H1 (cell line): ENCODE measurements around the gene HADHB. TPM values are rescaled to one million over a fixed set of nuclear protein-coding genes. Genes with fewer than 3 reads are reported as not detected.

ENCODE experiments used
- CTCF ChIA-PET: fragments of 300-600 bp; sonication (Branson Sonifier 250); formaldehyde crosslinking; loops from one replicate; lab custom pipeline; 2021; ENCODE audit not compliant: partially characterized antibody; lab: Charles Lee
- POLR2A ChIA-PET: fragments of 300-600 bp; sonication (Branson Sonifier 250); formaldehyde crosslinking; loops from one replicate; lab custom pipeline; 2021; ENCODE audit warnings: inconsistent platforms; ENCODE audit not compliant: partially characterized antibody; lab: Charles Lee
- DNase-seq, 2 experiments: peaks; one replicate each; pipeline versions ENCODE4 v3.0.0 to v3.0.0-alpha.2; 2010 to 2022; ENCODE audit warnings: low spot score in 2 of 2, low read depth in 1 of 2, mixed read lengths in 1 of 2
- FAIRE-seq: peaks from 2 replicates; lab custom pipeline; 2011; peaks lifted over from hg19 to GRCh38; lab: Jason Lieb, UNC
- H2AFZ ChIP-seq: 2 replicates; pipeline ENCODE4 v1.8.1; 2012; ENCODE audit warnings: low read length, inconsistent platforms
- H2AK5ac ChIP-seq: 2 replicates; pipeline ENCODE4 v1.6.1; 2013; ENCODE audit warnings: low read depth, low read length
- H2BK120ac ChIP-seq: replicated peaks from 2 replicates; pipeline ENCODE3; 2013; ENCODE audit warnings: low read depth, low read length, inconsistent platforms
- H2BK12ac ChIP-seq: 2 replicates; pipeline ENCODE4 v1.6.1; 2013; ENCODE audit warnings: low read depth, low read length
- H2BK15ac ChIP-seq: 2 replicates; pipeline ENCODE4 v1.6.1; 2013; ENCODE audit warnings: low read length
- H2BK20ac ChIP-seq: 2 replicates; pipeline ENCODE4 v1.6.1; 2013; ENCODE audit warnings: low read length
- H2BK5ac ChIP-seq: 2 replicates; pipeline ENCODE4 v1.6.1; 2013; ENCODE audit warnings: low read depth, low read length
- H3K14ac ChIP-seq: 2 replicates; pipeline ENCODE4 v1.6.1; 2013; ENCODE audit warnings: inconsistent platforms; ENCODE audit not compliant: insufficient read length
- H3K18ac ChIP-seq: 2 replicates; pipeline ENCODE4 v1.6.1; 2013; ENCODE audit warnings: low read length; ENCODE audit errors: extremely low read depth
- H3K23ac ChIP-seq: 2 replicates; pipeline ENCODE4 v1.6.1; 2013; ENCODE audit warnings: inconsistent platforms; ENCODE audit not compliant: insufficient read length
- H3K23me2 ChIP-seq: 2 replicates; pipeline ENCODE4 v1.6.1; 2013; ENCODE audit warnings: low read depth, low read length
- H3K27ac ChIP-seq: 2 replicates; pipeline ENCODE4 v1.6.1; 2011; ENCODE audit warnings: low read depth, low read length, inconsistent platforms
- H3K27me3 ChIP-seq, 4 experiments: replicated peaks in 1 of 4; 1 replicate in 1 of 4; 2 replicates in 3 of 4; pipeline versions ENCODE4 v1.6.1 to v1.8.1; 2011 to 2013; ENCODE audit warnings: low read length in 3 of 4, mild to moderate bottlenecking in 3 of 4, inconsistent platforms in 2 of 4, mixed read lengths in 2 of 4, moderate library complexity in 1 of 4; ENCODE audit not compliant: control insufficient read depth in 3 of 4, insufficient read depth in 3 of 4; ENCODE audit errors: extremely low read depth in 1 of 4
- H3K36me3 ChIP-seq, 4 experiments: 2 replicates each; pipeline versions ENCODE4 v1.6.1 to v1.8.1; 2011 to 2013; ENCODE audit warnings: mild to moderate bottlenecking in 4 of 4, low read length in 3 of 4, moderate library complexity in 2 of 4, control low read depth in 1 of 4, inconsistent platforms in 1 of 4; ENCODE audit not compliant: insufficient read depth in 4 of 4, control insufficient read depth in 2 of 4
- H3K4ac ChIP-seq: replicated peaks from 2 replicates; pipeline ENCODE3; 2013; ENCODE audit warnings: low read length, low read depth, mixed read lengths, inconsistent platforms; ENCODE audit not compliant: insufficient read length
- H3K4me1 ChIP-seq, 4 experiments: replicated peaks in 1 of 4; 1 replicate in 1 of 4; 2 replicates in 3 of 4; pipeline versions ENCODE4 v1.6.1 to v1.8.1; 2011 to 2013; ENCODE audit warnings: low read length in 3 of 4, inconsistent platforms in 2 of 4, mixed read lengths in 1 of 4; ENCODE audit not compliant: insufficient read depth in 4 of 4, control insufficient read depth in 3 of 4
- H3K4me2 ChIP-seq, 2 experiments: 2 replicates each; pipeline versions ENCODE4 v1.6.1 to v1.8.1; 2011 to 2013; ENCODE audit warnings: low read depth in 2 of 2, low read length in 2 of 2, control low read depth in 1 of 2, inconsistent platforms in 1 of 2, mild to moderate bottlenecking in 1 of 2; ENCODE audit not compliant: insufficient read depth in 1 of 2
- H3K4me3 ChIP-seq, 4 experiments: fragments of 200-600, 300-600 bp in 1 of 4; sonication (generic), shearing (Covaris generic), sonication (Bioruptor Twin) in 1 of 4; 2 replicates each; pipeline versions ENCODE4 v1.5.1 to v1.8.1; 2011 to 2016; ENCODE audit warnings: low read length in 4 of 4, low read depth in 3 of 4, control low read depth in 2 of 4, inconsistent platforms in 2 of 4, mild to moderate bottlenecking in 2 of 4, mixed read lengths in 1 of 4, moderate library complexity in 1 of 4; ENCODE audit not compliant: insufficient read depth in 2 of 4; ENCODE audit errors: extremely low read depth in 1 of 4
- H3K56ac ChIP-seq: replicated peaks from 2 replicates; pipeline ENCODE3; 2013; ENCODE audit warnings: low read depth, mild to moderate bottlenecking, mixed read lengths, low read length, inconsistent platforms; ENCODE audit not compliant: insufficient read length
- H3K79me1 ChIP-seq: 2 replicates; pipeline ENCODE4 v1.6.1; 2013; ENCODE audit warnings: low read depth, low read length, control low read depth
- H3K79me2 ChIP-seq, 2 experiments: 2 replicates each; pipeline versions ENCODE4 v1.6.1 to v1.8.1; 2012 to 2013; ENCODE audit warnings: low read length in 2 of 2, mild to moderate bottlenecking in 2 of 2, inconsistent platforms in 1 of 2; ENCODE audit not compliant: insufficient read depth in 2 of 2, control insufficient read depth in 1 of 2
- H3K9ac ChIP-seq, 4 experiments: replicated peaks in 1 of 4; 1 replicate in 1 of 4; 2 replicates in 3 of 4; pipeline versions ENCODE4 v1.6.1 to v1.8.1; 2011 to 2013; ENCODE audit warnings: low read depth in 3 of 4, low read length in 3 of 4, control low read depth in 2 of 4, mild to moderate bottlenecking in 2 of 4, moderate library complexity in 2 of 4, inconsistent platforms in 1 of 4; ENCODE audit errors: extremely low read depth in 1 of 4
- H3K9me3 ChIP-seq, 2 experiments: 2 replicates each; pipeline versions ENCODE4 v1.6.1 to v1.8.1; 2012 to 2013; ENCODE audit warnings: mild to moderate bottlenecking in 2 of 2, moderate library complexity in 2 of 2, control low read depth in 1 of 2, inconsistent platforms in 1 of 2, low read depth in 1 of 2, low read length in 1 of 2, mixed read lengths in 1 of 2; ENCODE audit not compliant: insufficient read depth in 2 of 2
- H4K20me1 ChIP-seq, 2 experiments: replicated peaks in 1 of 2; 2 replicates each; pipeline versions ENCODE3 to v1.8.1; 2011 to 2013; ENCODE audit warnings: inconsistent platforms in 2 of 2, low read length in 2 of 2, mild to moderate bottlenecking in 1 of 2; ENCODE audit not compliant: insufficient read depth in 2 of 2, control insufficient read depth in 1 of 2
- H4K5ac ChIP-seq: 2 replicates; pipeline ENCODE4 v1.6.1; 2013; ENCODE audit warnings: low read length, low read depth, mixed read lengths, inconsistent platforms; ENCODE audit not compliant: insufficient read length
- H4K8ac ChIP-seq: 2 replicates; pipeline ENCODE4 v1.8.0; 2013; ENCODE audit warnings: mild to moderate bottlenecking, moderate library complexity, low read length, inconsistent platforms; ENCODE audit not compliant: insufficient read depth; ENCODE audit errors: extremely low read depth
- H4K91ac ChIP-seq: replicated peaks from 2 replicates; pipeline ENCODE3; 2013; ENCODE audit warnings: low read length, mixed read lengths, inconsistent platforms; ENCODE audit not compliant: insufficient read length
- SP4 ChIP-seq: IDR thresholded peaks from 2 replicates; pipeline ENCODE4 v1.6.1; 2012; ENCODE audit warnings: low read length, inconsistent platforms
- TAF7 ChIP-seq: optimal IDR thresholded peaks from 2 replicates; pipeline ENCODE3; 2011; ENCODE audit warnings: low read depth, mild to moderate bottlenecking, inconsistent platforms, low read length, moderate library complexity, borderline replicate concordance
- USF2 ChIP-seq: IDR thresholded peaks from 2 replicates; pipeline ENCODE4 v1.6.1; 2011; ENCODE audit warnings: low read length, improper control_type of control experiment
- WGBS, 2 experiments: shearing (Covaris generic) in 1 of 2; methylation state at CpG; one replicate each; pipeline versions ENCODE4 v1.1.6 to v1.1.7; 2013 to 2015; ENCODE audit warnings: low lambda C conversion rate in 2 of 2, mixed read lengths in 2 of 2, inconsistent platforms in 1 of 2, low coverage in 1 of 2, missing lambda C conversion rate in 1 of 2; ENCODE audit not compliant: insufficient replicate concordance in 2 of 2, insufficient coverage in 1 of 2, insufficient read length in 1 of 2; ENCODE audit errors: extremely low coverage in 1 of 2, missing lambda C conversion rate in 1 of 2; 5-methylcytosine and 5-hydroxymethylcytosine counted together
- polyA plus RNA-seq, 7 experiments: library from polyadenylated mRNA; depleted of rRNA in 3 of 7; stranded (reverse) in 5 of 7; unstranded in 2 of 7; fragments of >200 nt in 5 of 7; fragments of 200-250 nt in 2 of 7; gene quantifications; 1 replicate in 5 of 7; 2 replicates in 1 of 7; 4 replicates in 1 of 7; pipeline versions ENCODE4 v1.2.1 to v1.2.3, GENCODE V29; 2011 to 2013; ENCODE audit warnings: missing spikeins in 2 of 7, mixed read lengths in 2 of 7
- total RNA-seq: library from RNA; stranded (reverse); fragmentation: NEBNext Ultra II Directional; extraction: Animal tissue kit (Norgen Biotek cat#: 25700); gene quantifications from 2 replicates; pipeline ENCODE4 v1.2.1, GENCODE V29; 2021

Gene HADHB
- total and polyA plus RNA-seq, 2 of the 8 experiments (the other 6 are each of a cell fraction or from before 2014, with no cell fraction given), result 47.7 to 52.3 TPM

- H3K4me1 ChIP-seq, result peaks cover 0 to 3% (median 0%) of the 10 kb centered on the region in 4 experiments; a peak in 1 of 7 replicates
- POLR2A ChIA-PET, result interaction anchor here (1.6 kb wide), 1 partner anchor 8 kb away, joined by 5 read pairs; no protein-coding TSS in a partner anchor
- FAIRE-seq (no peak), DNase-seq (no peak)
- no peak overlapping the region for H3K4ac ChIP-seq
- H3K18ac ChIP-seq, result no peak overlapping the region
- H3K9ac ChIP-seq, result no peak overlapping the region
- no peaks in the 10 kb centered on the region for H4K20me1 ChIP-seq
- no peak overlapping the region for H3K4me2 ChIP-seq
- H3K27ac ChIP-seq, result no peak overlapping the region
- H4K8ac ChIP-seq, result no peak overlapping the region
- no peak overlapping the region for H3K56ac ChIP-seq
- H4K5ac ChIP-seq, result no peak overlapping the region
- H3K4me3 ChIP-seq, result no peak overlapping the region
- H2BK5ac ChIP-seq, result no peak overlapping the region
- H3K79me1 ChIP-seq, result no peaks in the 10 kb centered on the region; the same call in 1 of the 2 replicates
- no peak overlapping the region for H3K14ac ChIP-seq
- H2BK15ac ChIP-seq, result no peak overlapping the region
- no peak overlapping the region for H2BK12ac ChIP-seq
- H3K23ac ChIP-seq, result no peak overlapping the region
- H3K79me2 ChIP-seq, result no peaks in the 10 kb centered on the region
- no peaks in the 10 kb centered on the region for H3K27me3 ChIP-seq
- 83% methylated on average over 1 of the region's 1 CpG; no CpG with 5 or more reads in 1 of the 2 experiments for WGBS, 2 experiments
- CTCF ChIA-PET, result no interaction called here
- H2AFZ ChIP-seq, result no peak overlapping the region
- H3K23me2 ChIP-seq, result no peaks in the 10 kb centered on the region
- no peak overlapping the region for H4K91ac ChIP-seq
- no peaks in the 10 kb centered on the region for H3K9me3 ChIP-seq
- H2BK20ac ChIP-seq, result no peak overlapping the region
- H2BK120ac ChIP-seq, result no peak overlapping the region
- no peak overlapping the region for H2AK5ac ChIP-seq
- peaks cover 0 to 16% (median under 1%) of the 10 kb centered on the region in 4 experiments; a peak in 4 of 8 replicates for H3K36me3 ChIP-seq
- TF ChIP-seq TAF7, result no peak
- no peak for TF ChIP-seq SP4
- TF ChIP-seq USF2, result no peak
Observed at GRCh38 chr2:26290001-26290400, 45.3 kb downstream of the HADHB start.
